ENCODE data around the gene CCR7. TPM values are rescaled to one million over a fixed set of nuclear protein-coding genes. Genes with fewer than 3 reads are reported as not detected.

Gene CCR7
- total RNA-seq, 4 donors from 2014 or later, result 0.37 to 1.9 TPM; not detected in 2

GRCh38 chr17:40551879-40552768 lies 13.1 kb downstream of the CCR7 start:
- ATAC-seq (ENCODE audit: low FRiP score), result no peak
- TF ChIP-seq CTCF (IDR thresholded peaks at IDR 0.05), result no peak
- DNase-seq (ENCODE audit: low spot score), result no peak

GRCh38 chr17:40551091-40551878 lies 14.0 kb downstream of the CCR7 start:
- DNase-seq (ENCODE audit: low spot score) (peak; percentile 60), ATAC-seq (ENCODE audit: low FRiP score) (peak; percentile 79)
- TF ChIP-seq CTCF (IDR thresholded peaks at IDR 0.05), result no peak

GRCh38 chr17:40550608-40551007 lies 14.7 kb downstream of the CCR7 start:
- no peak for TF ChIP-seq CTCF (IDR thresholded peaks at IDR 0.05)
- DNase-seq (ENCODE audit: low spot score) (no peak), ATAC-seq (ENCODE audit: low FRiP score) (peak; percentile 44)

GRCh38 chr17:40548982-40549685 lies 16.1 kb downstream of the CCR7 start:
- TF ChIP-seq CTCF (IDR thresholded peaks at IDR 0.05), result no peak
- DNase-seq (ENCODE audit: low spot score), result no peak
- ATAC-seq (ENCODE audit: low FRiP score), result peak; percentile 29

- ATAC-seq (ENCODE audit: low FRiP score), result no peak
- DNase-seq (ENCODE audit: low spot score), result no peak
- TF ChIP-seq CTCF (IDR thresholded peaks at IDR 0.05), result no peak
These were observed 16.7 kb downstream of the CCR7 start for GRCh38 chr17:40548491-40548981.

GRCh38 chr17:40547785-40548478 lies 17.3 kb downstream of the CCR7 start:
- no peak for TF ChIP-seq CTCF (IDR thresholded peaks at IDR 0.05)
- ATAC-seq (ENCODE audit: low FRiP score), result no peak
- DNase-seq (ENCODE audit: low spot score), result no peak
